K562 (cell line): ENCODE measurements around the gene URB2. TPM values are rescaled to one million over a fixed set of nuclear protein-coding genes. Genes with fewer than 3 reads are reported as not detected.
A peak's percentile ranks its signal among the peaks of the same experiment; 100 is the strongest.

Experiments
- E2F3 ChIP-seq: fragments of 250-450 bp; sonication (Bioruptor Pico); IDR thresholded peaks from 2 replicates; pipeline ENCODE4 v1.4.0; 2020; ENCODE audit warnings: mild to moderate bottlenecking
- HDAC1 ChIP-seq, 2 experiments: fragments of 450-650 bp; IDR thresholded peaks; 2 replicates each; pipeline ENCODE4 v1.6.1; 2016 to 2017; ENCODE audit warnings: inconsistent platforms in 1 of 2, mild to moderate bottlenecking in 1 of 2, moderate library complexity in 1 of 2
- JUN ChIP-seq, 2 experiments: sonication (generic) in 1 of 2; formaldehyde crosslinking in 1 of 2; IDR thresholded peaks; 2 replicates each; pipeline versions ENCODE4 v1.6.1 to v1.8.0; 2012 to 2022; ENCODE audit warnings: borderline replicate concordance in 2 of 2, mild to moderate bottlenecking in 2 of 2, improper control_type of control experiment in 1 of 2, low read depth in 1 of 2, low read length in 1 of 2, missing genetic modification reagents in 1 of 2
- MEIS2 ChIP-seq: fragments of 450-650 bp; IDR thresholded peaks from 2 replicates; pipeline ENCODE4 v1.6.1; 2014; ENCODE audit warnings: mild to moderate bottlenecking; ENCODE audit not compliant: partially characterized antibody
- MTA3 ChIP-seq: fragments of 450-650 bp; formaldehyde crosslinking; IDR thresholded peaks from 2 replicates; pipeline ENCODE4 v1.6.1; 2017; ENCODE audit warnings: mild to moderate bottlenecking, borderline replicate concordance
- RAD21 ChIP-seq, 2 experiments: fragments of 250-450 bp in 1 of 2; fragments of 450-650 bp in 1 of 2; sonication (Bioruptor Pico) in 1 of 2; formaldehyde crosslinking in 1 of 2; IDR thresholded peaks in 1 of 2; conservative IDR thresholded peaks in 1 of 2; 2 replicates each; pipeline versions ENCODE4 v1.4.0 to v1.8.0; 2020 to 2022; ENCODE audit warnings: mild to moderate bottlenecking in 2 of 2, moderate library complexity in 1 of 2
- SNIP1 ChIP-seq: fragments of 450-650 bp; IDR thresholded peaks from 2 replicates; pipeline ENCODE4 v1.7.1; 2017; ENCODE audit warnings: low read depth, mild to moderate bottlenecking
- SRSF9 ChIP-seq: fragments of 200-400 bp; formaldehyde crosslinking; IDR thresholded peaks from 2 replicates; pipeline ENCODE4 v1.6.1; 2017; ENCODE audit warnings: low read depth, low read length, borderline replicate concordance
- SUPT5H ChIP-seq: fragments of 450-650 bp; IDR thresholded peaks from 2 replicates; pipeline ENCODE4 v1.6.1; 2016
- TBP ChIP-seq: optimal IDR thresholded peaks from 2 replicates; pipeline ENCODE3; 2011; ENCODE audit warnings: low read depth, low read length, improper control_type of control experiment
- ZBTB33 ChIP-seq: sonication (generic); formaldehyde crosslinking; IDR thresholded peaks from 2 replicates; pipeline ENCODE4 v1.8.1; 2023; ENCODE audit warnings: mild to moderate bottlenecking, missing genetic modification reagents
- ZBTB40 ChIP-seq, 2 experiments: fragments of 450-650 bp in 1 of 2; sonication (generic) in 1 of 2; formaldehyde crosslinking in 1 of 2; IDR thresholded peaks; 2 replicates each; pipeline versions ENCODE4 v1.7.1 to v1.9.0; 2016 to 2022; ENCODE audit warnings: inconsistent platforms in 1 of 2, mild to moderate bottlenecking in 1 of 2, missing genetic modification reagents in 1 of 2
- ZNF408 ChIP-seq: fragments of 250-450 bp; sonication (Bioruptor Pico); IDR thresholded peaks from 2 replicates; pipeline ENCODE4 v1.4.0; 2020; ENCODE audit warnings: low read depth, mild to moderate bottlenecking, moderate library complexity
- ZNF57 ChIP-seq: fragments of 450-650 bp; formaldehyde crosslinking; IDR thresholded peaks from 2 replicates; pipeline ENCODE4 v1.4.0; 2020; ENCODE audit warnings: mild to moderate bottlenecking, moderate library complexity
- polyA plus RNA-seq, 8 experiments: library from polyadenylated mRNA; depleted of rRNA in 4 of 8; stranded (reverse) in 5 of 8; unstranded in 3 of 8; fragments of >200 nt; fragmentation: Nextera tagmentation in 2 of 8; fragmentation: Illumina TruSeq in 1 of 8; extraction: Ambion mirVana in 2 of 8; extraction: Trizol in 1 of 8; gene quantifications; 2 replicates each; pipeline versions ENCODE4 v1.2.1 to v1.2.3, GENCODE V29; 2011 to 2014; ENCODE audit warnings: inconsistent platforms in 1 of 8, missing spikeins in 1 of 8
- total RNA-seq, 7 experiments: library from RNA; depleted of rRNA in 6 of 7; stranded (reverse); fragments of >200 nt in 6 of 7; fragmentation: Illumina TruSeq in 2 of 7; extraction: Trizol in 2 of 7; gene quantifications; 2 replicates each; pipeline versions ENCODE4 v1.2.1 to v1.2.3, GENCODE V29; 2011 to 2021; ENCODE audit warnings: low replicate concordance in 1 of 7

Gene URB2
- total and polyA plus RNA-seq, 9 of the 15 experiments (the other 6 are each of a cell fraction or from before 2014, with no cell fraction given) = 2.8 to 28.3 (median 19.0) TPM

- peak; percentile 81 for TF ChIP-seq ZBTB40 (IDR thresholded peaks at IDR 0.05)
- TF ChIP-seq ZBTB40 (CRISPR knock-in tag; IDR thresholded peaks at IDR 0.05) = no peak
- no peak for TF ChIP-seq MEIS2
- TF ChIP-seq SNIP1 = peak; percentile 70
- no peak for TF ChIP-seq RAD21 (CRISPR knock-in tag; conservative IDR thresholded peaks at IDR 0.05 in 1 of 2, IDR thresholded peaks at IDR 0.05 in 1 of 2)
- TF ChIP-seq HDAC1 (IDR thresholded peaks at IDR 0.05) = peak; percentile 87 to 100; a peak in 3 of 4 replicates
- 0 out of 2 replicates have a peak, but pooled peaks have one; percentile 59 for TF ChIP-seq E2F3 (CRISPR knock-in tag)
- TF ChIP-seq SRSF9 = no peak
- peak; percentile 48; the same call in 1 of the 2 replicates for TF ChIP-seq ZBTB33
- no peak for TF ChIP-seq ZNF57 (CRISPR knock-in tag)
- no peak for TF ChIP-seq ZNF408 (CRISPR knock-in tag)
- peak; percentile 89; the same call in 1 of the 2 replicates for TF ChIP-seq JUN (IDR thresholded peaks at IDR 0.05; ENCODE audit: borderline replicate concordance, low read depth, low read length)
- TF ChIP-seq JUN (CRISPR knock-in tag; IDR thresholded peaks at IDR 0.05; ENCODE audit: borderline replicate concordance) = no peak
- peak; percentile 68 for TF ChIP-seq SUPT5H
- TF ChIP-seq MTA3 = peak; percentile 74; the same call in 1 of the 2 replicates
- peak; percentile 71 for TF ChIP-seq TBP
Observed at GRCh38 chr1:229625915-229626831, at the start of gene URB2, which contains the start of gene TAF5L (continued).
